GM23248 (cell line): ENCODE data around the gene SVIP.

ENCODE experiments used
- EZH2 ChIP-seq: fragments of 200-600 bp; sonication (generic); IDR thresholded peaks from 2 replicates; pipeline ENCODE4 v1.6.1; 2018; ENCODE audit warnings: antibody characterized with exemption, mild to moderate bottlenecking; ENCODE audit not compliant: insufficient read depth, poor library complexity, severe bottlenecking
- EZH2phosphoT487 ChIP-seq: fragments of 200-600 bp; sonication (generic); IDR thresholded peaks from 2 replicates; pipeline ENCODE4 v1.6.1; 2018; ENCODE audit warnings: antibody characterized with exemption, moderate library complexity, mild to moderate bottlenecking, low read depth; ENCODE audit not compliant: insufficient read depth

- TF ChIP-seq EZH2phosphoT487 (no peak), EZH2 (no peak)
Measured at GRCh38 chr11:22780952-22781593, 48.5 kb downstream of the SVIP start.
